ELF-1 (cell line): ENCODE data around the gene ADGRA3.
A peak's percentile ranks its signal among the peaks of the same experiment; 100 is the strongest.

ENCODE experiments used
- DNase-seq: peaks from one replicate; pipeline ENCODE4 v3.0.0-alpha.2; 2016; ENCODE audit warnings: low read depth, low spot score

The ADGRA3 gene

DNA sequence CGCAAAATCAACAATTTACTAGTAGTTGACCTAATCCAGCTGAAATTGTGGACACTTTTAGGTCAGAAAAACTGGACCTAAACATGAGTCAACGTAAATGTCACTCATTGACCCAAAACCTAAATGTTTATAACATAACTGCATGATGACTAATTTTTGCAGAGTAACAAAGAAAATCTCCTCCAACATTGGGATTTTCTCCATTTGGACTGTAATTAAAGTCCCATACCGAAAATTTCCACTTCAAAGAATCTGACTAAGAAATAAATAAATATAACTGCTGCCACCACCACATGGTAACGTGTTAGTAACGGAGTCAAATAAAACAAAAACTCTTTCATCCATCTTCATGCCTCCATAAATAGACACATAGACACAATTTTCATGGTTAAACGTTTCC is 1.9 kb downstream of the ADGRA3 start:
- no peak for DNase-seq

DNA sequence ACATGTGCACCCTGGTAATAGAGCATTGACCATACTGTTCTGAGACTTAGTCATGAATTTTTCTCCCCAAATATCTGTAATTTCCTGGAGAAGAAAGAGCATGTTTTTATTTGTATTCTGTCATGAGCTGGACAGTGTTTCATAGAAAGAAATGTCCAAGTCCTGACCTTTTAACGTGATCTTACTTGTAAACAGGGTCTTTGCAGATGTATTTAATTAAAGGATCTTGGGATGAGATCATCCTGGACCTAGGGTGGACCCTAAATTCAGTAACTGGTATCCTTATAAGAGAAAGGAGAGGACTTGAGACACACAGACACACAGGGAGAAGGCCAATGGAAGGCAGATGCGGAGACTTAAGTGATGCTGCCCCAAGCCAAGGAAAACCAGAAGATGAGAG is 3.6 kb downstream of the ADGRA3 start:
- DNase-seq = no peak

DNA sequence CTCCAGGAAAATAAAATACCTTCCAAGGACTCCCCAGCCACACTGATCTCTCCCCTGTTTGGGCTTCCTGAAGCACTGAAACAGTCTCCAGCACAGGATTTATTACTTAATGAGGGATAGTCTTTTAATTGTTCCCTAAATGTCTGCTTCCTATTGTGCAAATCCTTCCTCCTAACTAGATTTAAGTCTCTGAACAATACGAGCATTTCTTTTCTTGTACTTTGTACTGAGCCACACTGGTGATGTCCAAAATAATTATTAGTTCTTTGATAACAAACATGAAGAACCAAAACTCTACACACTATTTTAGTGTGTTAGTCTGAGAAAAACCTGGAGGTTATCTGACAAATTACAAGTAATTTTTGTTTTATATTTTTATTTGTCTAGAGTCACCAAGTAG is 5.1 kb downstream of the ADGRA3 start:
- no peak for DNase-seq

DNA sequence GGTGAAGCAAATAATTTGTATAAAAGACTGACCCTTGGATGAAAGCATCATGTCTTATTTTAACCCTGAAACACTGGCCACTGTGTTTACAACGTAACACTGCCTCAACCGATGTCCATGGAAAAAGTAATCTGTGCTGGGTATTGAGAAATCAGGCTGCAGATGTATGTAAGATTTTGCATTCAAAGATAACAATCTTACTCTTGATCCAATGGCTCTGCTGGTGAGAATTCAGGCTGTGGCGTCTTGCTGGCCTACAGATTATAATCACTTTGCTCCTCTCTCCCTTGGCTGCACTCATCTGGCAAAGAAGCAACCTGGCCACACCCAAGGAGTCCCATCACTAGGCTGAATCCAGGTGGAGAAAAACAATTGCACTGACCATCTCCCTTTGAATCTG is 7.5 kb downstream of the ADGRA3 start:
- DNase-seq = no peak

DNA sequence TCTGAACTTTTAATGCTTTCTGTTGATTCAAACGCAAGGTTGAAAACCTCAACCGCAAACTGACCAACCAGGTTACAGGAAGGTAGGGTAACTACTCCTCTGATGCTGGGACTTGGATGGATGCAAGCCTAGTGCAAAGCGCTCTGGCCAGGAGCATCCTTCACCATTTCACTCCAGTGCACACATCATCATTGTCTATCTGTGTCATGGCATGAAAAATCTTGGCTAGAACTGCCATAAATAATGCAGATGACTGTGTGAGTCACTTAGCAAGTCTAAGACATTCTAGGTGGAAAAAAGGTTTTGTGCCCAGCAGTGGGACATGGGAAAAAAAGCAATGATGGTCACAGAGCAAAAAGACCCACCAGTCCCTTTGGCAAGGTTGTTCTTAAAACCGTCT is 10.9 kb downstream of the ADGRA3 start:
- no peak for DNase-seq

DNA sequence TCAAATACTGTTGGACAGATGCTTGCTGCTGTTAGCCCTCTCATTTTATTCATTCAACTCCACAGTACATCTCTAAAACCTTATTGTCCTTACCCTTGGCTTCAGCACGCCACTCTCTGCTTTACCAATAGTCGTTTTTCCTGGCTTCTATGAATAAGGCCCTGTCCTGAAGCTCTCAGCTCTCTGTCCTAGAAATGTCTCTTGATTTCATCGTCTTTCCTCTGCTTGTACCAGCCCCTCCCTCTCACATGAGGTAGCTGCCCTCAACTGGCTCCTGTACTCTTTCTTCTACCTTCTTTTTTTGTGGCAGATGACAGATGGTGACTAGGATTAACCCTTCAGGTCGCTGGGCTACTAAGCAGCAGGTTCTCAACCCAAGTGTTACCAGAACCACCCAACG is 11.4 kb downstream of the ADGRA3 start:
- DNase-seq = no peak

DNA sequence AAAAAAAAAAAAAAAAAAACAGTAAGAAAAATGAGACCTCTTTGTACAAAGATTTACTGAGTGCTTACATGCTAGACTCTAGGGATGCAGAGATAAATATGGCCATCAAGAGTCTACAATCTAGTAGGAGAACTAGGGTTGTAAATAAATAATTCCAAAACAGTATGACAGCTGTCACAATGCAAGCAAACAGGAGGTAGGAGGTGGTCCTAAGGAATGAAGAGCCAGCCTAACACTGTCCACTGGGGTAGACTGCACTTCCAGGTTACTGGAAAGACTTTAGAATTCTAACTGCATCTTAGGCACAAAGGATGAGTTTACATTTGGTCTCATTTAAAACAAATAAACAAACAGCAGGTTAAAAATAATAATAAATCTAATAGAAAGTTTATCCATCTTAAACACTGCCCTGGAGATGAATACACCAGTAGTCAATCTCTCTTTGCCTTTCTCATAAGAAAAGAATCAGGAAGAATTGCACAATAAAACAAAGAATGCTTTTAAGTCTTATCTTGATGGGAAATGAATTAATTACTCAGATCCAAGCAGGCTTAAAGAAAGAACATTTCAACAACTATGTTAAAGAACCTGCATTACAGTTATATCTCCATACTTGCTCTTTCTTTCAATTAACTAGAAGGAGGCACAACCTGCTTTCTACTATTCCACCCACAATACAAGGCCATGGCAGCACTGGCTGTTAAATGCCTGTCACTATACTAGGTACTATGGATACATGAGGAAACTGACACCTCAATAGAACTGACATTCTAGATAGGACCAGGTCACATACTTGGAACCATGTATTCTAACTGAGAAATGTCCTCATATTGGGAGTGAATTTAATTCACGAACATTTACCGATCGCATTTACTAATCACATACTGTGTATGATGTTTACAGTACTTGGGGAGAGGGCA is 12.7 kb downstream of the ADGRA3 start:
- no peak for DNase-seq

DNA sequence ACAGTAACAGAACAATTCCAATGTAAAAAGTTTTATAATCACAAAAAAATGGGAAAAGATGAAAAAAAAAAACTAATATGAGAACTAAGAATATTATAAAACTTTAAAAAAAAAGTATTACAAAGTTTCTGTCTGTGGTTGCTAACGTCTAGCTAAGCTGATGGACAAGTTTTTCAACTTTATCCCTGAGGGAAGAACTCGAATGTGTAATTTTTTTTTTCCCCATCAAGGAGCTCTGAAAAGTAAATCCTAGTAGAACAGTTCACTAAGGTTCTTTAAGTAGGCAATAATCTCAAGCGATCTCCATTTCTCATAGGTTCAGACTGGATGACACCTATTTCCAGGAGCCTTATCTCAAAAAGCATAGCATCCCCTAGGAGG is 14.2 kb downstream of the ADGRA3 start:
- no peak for DNase-seq

DNA sequence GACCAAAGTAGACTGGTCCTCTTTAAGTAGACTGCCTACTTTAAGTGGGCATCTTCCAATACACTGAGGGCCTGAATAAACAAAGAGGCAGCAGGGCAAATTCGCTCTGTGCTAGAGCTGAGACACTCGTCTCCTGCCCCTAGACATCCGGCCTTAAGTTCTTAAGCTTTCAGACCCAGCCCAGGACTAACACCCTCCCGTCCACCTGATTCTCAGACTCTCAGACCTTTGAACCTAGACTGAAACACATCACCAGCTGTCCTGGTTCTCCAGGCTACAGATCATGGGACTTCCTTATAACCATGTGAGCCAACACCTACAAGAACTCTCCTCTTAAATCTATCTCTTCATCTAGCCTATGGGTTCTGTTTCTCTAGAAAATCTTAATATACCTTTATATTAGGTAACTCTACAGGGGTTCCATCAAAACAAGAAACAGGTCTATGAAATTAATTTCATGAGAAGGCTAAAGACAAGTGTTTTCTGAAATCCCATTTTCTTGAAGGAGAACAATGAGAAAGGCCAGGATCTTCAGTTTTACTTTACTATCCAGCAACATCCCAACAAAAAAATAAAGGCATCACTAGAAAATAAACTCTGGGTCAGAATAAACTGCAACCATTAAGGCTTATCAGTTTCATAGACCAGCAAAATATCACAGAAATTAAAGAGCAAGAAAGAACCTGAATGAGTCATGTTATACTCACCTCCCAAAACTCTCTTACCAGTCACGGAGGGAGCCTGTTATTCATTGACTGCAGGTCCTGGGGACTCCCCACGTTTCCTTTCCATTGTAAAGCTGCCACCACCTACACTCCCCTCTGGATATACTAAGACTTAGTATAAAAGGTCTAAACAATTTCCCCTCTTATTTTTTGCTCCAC is 14.8 kb downstream of the ADGRA3 start:
- DNase-seq = peak; percentile 43

DNA sequence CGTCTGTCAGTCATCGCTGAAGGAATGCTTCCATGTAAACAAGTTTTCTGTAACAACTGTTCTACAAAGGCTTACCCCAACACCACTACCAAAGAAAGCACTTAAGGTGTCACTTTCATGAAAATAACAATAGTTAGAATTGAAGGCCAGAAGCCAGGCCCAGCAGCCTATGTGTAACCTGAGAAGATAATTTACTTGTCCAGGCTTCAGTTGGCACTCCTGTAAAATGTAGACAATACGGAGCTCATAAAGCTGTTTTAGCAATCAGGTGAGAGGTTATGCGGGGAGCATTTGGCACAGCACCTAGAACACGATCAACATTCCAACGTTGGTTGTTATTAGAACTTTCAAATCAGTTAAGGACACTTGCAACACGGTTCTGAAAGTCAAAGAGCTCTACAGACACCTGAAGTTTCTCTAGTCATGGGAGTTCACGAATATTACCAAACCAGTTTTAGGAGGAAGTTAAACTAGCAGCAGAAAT is 15.7 kb downstream of the ADGRA3 start:
- DNase-seq = no peak

DNA sequence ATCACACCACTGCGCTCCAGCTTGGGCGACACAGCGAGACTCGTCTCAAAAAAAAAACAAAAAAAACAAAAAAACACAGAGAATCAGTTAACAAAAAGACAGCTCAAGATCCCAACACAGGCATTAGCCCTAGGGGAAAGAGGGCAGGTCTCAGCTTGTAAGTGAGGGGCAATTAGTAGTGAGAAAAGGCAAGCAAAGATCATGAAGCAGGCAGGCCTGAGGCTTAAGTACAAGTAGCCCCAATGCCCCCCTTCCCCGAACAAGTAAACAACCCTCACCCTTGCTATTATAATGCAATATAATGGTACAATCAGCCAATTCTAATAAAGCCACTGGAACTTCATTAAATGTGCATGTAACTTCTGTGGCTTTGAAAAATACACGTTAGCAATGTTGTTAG is 17.0 kb downstream of the ADGRA3 start:
- DNase-seq = peak; percentile 86

DNA sequence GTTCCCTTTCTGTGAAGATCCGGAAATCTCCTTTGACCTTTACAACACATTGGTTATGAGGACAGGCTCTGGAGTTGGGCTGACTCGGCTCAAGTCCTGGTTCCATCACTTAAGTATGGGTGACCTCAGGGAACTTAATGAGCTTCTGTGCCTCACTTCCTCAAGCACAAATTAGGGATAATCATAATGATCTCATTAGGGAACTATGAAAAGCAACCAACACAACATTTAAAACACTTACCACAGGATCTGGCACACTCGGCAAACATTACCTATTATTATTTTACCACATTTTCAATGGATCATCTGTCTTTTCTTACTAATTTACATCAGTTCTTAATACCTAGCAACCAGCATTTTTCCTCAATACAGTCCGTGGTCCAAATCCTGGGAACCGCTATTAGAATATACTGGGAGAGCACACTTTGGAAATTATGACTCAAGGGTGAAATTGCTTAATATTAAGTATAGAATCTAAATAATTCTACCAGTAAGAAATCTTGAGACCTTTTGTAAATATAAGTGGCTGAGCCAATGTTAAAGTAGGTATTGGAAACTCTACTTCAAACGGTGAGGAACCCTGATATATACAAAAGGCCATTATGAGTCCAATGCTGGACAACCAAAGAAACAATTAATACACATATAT is 19.6 kb downstream of the ADGRA3 start:
- no peak for DNase-seq

DNA sequence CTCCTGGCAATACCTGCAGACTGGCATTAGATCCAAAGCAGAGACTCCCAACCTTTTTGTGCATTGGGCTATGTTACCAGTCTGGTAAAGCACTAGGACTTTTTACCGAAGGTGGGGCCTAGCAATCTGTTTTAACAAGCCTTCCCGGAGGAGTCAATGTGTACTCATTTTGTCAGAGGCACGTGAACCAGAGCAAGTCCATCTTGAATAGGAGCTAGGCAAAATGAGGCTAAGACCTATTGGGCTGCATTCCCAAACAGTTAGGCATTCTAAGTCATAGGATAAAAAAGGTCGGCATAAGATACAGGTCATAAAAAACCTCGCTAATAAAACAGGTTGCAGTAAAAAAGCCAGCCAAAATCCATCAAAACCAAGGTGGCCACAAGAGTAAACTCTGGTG is 22.3 kb downstream of the ADGRA3 start:
- no peak for DNase-seq

DNA sequence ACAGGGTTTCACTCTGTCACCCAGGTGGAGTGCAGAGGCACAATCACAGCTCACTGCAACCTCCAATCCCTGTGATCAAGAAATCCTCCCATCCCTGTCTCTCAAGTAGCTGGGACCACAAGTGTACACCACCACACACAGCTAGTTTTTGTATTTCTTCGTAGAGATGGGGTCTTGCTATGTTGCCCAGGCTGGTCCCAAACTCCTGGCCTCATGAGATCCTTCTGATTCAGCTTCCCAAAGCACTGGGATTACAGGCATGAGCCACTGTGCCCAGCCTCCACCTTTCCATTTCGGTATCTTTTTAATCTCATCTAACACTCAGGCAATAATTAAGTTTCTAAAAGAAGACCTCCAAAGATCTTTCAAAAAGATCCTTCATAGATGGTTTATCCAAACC is 22.9 kb downstream of the ADGRA3 start:
- DNase-seq = no peak

DNA sequence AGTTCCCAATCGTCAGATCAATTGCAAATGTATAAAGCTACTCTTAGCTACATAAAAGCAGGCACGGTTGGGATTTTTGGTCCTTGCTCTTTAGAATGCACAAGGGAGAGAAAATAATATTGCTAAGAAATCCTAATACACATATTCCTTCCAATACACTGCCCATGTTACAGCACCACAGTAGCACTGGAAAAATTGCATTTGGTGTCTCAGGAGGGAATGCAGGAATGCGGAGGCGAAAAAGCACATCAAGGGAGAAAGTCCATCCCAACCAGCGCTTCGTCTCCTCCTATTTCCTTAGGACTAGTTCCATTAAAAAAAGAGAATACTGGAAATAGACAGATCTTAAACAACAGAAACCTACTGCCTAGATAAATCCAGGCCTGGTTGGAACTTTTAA is 23.9 kb downstream of the ADGRA3 start:
- no peak for DNase-seq

DNA sequence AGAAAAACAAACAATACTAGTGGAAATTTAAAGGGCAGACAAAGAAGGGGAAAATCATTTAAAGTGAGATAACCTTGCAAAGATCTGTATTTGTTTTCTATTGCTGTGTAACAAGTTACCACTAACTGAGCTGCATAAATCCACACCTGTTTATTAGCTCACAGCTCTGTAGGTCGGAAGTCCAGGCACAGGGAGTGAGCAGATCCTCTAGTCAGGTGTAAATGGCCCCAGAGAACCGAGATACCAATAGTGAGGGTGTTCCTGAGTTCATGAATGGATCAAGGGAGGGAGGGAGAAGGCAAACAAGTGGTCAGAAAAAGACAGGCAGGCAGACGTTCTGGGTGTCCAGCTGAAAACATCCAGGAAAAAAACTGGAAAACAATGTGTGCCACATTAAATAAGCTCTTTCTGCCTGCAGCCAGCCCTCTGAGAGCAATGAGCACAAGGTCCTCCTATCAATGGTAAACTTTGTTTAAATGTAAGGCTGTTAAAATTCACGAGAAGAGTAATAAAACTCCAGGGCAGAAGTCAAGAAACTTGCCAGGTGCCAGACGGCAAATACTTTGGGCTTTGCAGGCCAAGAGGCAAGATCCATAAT is 25.0 kb downstream of the ADGRA3 start:
- no peak for DNase-seq

DNA sequence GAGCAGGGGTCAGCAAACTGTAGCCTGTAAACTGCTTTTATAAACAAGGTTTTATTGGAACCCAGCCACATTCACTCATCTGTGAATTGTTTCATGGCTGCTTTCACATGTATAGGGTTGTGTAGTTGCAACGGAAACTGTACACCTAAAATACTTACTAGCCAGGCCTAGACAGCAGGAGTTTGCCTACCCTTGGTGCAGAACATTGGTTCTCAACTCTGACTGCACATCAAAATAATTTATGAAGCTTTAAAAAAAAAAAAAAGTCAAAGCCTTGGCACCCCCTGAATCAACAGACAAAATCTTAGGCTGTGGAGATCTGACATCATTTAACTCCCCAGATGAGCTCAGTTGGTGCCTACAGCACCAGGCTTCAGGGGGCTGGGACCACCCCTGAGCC is 27.8 kb downstream of the ADGRA3 start:
- DNase-seq = no peak

DNA sequence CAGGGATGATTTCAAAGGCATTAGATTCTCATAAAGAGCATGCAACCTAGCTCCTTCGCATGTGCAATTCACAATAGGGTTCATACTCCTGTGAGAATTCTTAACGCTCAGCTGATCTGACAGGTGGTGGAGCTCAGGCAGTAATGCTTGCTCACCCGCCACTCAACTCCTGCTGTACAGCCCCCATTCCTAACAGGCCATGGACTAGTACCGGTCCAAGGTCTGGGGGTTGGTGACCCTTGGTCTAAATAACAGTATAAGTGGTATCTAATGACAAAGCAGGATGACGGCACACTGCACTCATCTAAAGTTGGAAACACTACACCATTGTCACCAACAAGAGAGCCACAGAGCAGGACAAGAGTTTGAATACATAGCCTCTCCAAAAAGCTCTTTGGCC is 28.5 kb downstream of the ADGRA3 start:
- no peak for DNase-seq

DNA sequence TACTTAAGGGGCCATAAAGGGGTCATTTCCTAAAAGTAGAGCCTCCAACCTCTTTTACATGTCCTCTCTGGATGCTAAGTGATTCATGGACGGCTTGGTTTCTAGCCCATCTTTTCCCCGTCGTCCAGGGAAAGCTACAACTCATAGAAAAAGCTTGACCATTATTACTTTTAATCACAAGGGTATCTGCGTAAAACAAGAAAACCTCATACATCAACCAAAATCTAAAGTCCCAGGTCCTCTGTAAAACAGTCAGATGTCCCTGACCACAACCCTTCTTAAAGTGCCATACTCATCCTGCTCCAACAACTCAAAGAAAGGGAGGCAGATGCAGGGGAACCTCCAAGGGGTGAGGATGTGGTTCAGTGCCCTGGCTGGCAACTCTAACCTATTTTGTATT is 29.6 kb downstream of the ADGRA3 start:
- DNase-seq = no peak

DNA sequence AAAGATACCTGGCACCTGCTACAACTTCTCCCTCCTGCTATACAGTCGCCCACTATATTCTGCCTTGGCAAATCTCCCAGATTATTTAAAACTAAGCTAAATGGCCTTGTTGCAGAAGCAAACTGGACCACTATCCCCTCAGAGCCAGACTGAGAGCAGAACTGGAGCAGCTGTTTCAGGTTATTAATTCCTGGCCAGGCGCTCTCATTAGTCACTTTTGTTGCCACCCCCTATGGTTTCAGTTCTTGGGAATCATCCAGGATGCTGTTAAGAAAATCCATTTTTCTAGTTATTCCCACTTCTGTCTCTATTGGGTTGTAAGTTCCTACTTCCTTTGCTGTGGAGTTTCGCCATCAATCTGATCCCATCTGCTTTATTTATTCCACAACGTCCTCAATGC is 30.1 kb downstream of the ADGRA3 start:
- no peak for DNase-seq

DNA sequence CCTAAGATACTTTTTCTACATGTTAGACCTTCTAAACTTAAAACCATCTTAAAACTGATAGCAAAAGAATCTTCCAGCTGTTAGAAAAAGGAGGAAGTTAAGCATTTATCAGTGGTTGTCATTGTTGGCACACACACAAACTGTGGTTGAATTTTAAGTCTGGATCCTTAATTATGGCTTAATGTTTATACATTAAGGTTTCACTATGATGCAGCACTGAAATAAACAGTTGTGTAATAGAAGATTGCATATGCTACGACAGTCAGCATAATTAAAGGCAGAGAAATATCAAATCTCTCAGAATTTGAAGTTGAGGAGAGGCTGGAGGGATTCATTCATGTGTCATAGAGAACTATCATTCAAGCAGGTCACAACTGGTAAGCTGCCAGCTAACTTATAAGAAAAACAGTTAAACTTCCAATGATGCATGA is 32.3 kb downstream of the ADGRA3 start:
- DNase-seq = no peak
